Omental fat pad (tissue), 4 donors: ENCODE measurements around the gene HS6ST2. TPM values are rescaled to one million over a fixed set of nuclear protein-coding genes. Genes with fewer than 3 reads are reported as not detected.

Source experiments
- ATAC-seq: fragments of 150-250 bp; one replicate; pipeline ENCODE4 v1.9.1; 2016; ENCODE audit warnings: mild to moderate bottlenecking, moderate library complexity; ENCODE audit not compliant: low FRiP score
- DNase-seq: peaks from one replicate; pipeline ENCODE4 v3.0.0-alpha.2; 2019; ENCODE audit warnings: low spot score
- total RNA-seq, 4 donors: library from RNA; depleted of rRNA; stranded (reverse); fragments of >200 nt; gene quantifications; one replicate each; pipeline ENCODE4 v1.1.0, GENCODE V29; 2016
- TF ChIP-seq, protein P1 (sequence below), 3 donors: fragments of 450-650 bp; IDR thresholded peaks; one replicate each; pipeline ENCODE4 v1.5.1; 2016 to 2017; ENCODE audit warnings: antibody characterized with exemption in 3 of 3, mild to moderate bottlenecking in 3 of 3, moderate library complexity in 2 of 3

The HS6ST2 gene
- total RNA-seq, 4 donors from 2014 or later = 0.13 to 1.1 (median 0.46) TPM; not detected in 1

DNA sequence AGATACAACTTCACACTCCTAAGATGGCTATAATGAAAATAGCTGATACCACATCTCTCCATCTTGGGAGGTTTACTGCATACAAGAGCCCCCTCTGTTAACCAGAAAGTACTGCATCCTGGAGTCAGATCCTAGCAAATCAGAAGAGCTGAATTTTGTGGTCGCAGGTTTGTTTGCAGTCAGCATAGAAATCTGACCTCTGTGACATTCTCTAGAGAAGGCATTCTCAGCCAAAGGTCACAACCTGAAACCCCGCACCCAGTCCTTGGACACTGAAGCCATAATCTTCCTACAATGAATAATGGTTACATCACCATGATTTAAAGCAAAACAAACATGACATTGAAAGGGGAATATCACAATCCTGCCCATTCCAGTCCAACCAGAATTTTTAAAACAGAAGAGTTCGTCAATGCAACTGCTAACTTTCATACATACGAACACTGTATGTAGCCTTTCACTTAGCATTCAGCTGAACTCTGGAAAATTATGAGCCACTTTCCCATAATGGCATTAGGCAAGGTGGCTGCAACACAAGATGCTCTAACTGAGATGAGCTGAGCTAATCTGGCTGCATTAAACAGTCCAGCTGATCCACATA, 17.6 kb downstream of the HS6ST2 start:
- ATAC-seq (no peak), DNase-seq (no peak)
- TF ChIP-seq, protein P1, sequence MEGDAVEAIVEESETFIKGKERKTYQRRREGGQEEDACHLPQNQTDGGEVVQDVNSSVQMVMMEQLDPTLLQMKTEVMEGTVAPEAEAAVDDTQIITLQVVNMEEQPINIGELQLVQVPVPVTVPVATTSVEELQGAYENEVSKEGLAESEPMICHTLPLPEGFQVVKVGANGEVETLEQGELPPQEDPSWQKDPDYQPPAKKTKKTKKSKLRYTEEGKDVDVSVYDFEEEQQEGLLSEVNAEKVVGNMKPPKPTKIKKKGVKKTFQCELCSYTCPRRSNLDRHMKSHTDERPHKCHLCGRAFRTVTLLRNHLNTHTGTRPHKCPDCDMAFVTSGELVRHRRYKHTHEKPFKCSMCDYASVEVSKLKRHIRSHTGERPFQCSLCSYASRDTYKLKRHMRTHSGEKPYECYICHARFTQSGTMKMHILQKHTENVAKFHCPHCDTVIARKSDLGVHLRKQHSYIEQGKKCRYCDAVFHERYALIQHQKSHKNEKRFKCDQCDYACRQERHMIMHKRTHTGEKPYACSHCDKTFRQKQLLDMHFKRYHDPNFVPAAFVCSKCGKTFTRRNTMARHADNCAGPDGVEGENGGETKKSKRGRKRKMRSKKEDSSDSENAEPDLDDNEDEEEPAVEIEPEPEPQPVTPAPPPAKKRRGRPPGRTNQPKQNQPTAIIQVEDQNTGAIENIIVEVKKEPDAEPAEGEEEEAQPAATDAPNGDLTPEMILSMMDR (IDR thresholded peaks at IDR 0.05) = no peak

DNA sequence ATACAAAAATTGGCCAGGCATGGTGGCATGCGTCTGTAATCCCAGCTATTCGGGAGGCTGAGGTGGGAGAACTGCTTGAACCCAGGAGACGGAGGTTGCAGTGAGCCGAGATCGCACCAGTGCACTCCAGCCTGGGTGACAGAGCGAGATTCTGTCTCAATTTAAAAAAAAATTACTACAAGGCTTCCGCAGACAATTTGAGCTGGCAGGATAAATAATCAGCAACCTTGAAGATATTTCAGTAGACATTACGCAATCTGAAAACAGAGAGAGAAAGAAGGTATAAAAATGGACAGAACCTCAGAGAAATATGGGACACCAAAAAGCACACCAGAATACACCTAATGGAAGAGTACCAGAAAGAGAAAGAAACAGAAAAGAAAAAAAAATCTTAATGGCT, 25.3 kb downstream of the HS6ST2 start:
- ATAC-seq (no peak), DNase-seq (no peak)
- TF ChIP-seq, protein P1 (IDR thresholded peaks at IDR 0.05) = no peak

DNA sequence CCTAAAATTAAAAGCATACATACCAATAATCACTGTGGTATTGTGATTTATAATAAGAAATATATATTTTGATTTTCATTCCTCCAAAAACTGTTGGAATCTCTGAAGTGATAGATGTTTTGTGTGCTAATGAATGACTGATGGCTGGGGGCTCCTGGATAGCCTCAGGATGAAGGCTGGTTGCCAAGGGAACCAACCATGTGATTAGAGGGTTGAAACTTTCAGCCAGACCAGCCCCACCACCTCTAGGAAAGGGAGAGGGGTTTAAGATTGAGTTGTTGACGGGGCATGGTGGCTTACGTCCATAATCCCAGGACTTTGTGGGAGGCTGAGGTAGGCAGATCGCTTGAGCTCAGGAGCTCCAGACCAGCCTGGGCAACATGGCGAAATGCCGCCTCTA, 34.0 kb downstream of the HS6ST2 start:
- TF ChIP-seq, protein P1 (IDR thresholded peaks at IDR 0.05) = no peak
- ATAC-seq (no peak), DNase-seq (no peak)

DNA sequence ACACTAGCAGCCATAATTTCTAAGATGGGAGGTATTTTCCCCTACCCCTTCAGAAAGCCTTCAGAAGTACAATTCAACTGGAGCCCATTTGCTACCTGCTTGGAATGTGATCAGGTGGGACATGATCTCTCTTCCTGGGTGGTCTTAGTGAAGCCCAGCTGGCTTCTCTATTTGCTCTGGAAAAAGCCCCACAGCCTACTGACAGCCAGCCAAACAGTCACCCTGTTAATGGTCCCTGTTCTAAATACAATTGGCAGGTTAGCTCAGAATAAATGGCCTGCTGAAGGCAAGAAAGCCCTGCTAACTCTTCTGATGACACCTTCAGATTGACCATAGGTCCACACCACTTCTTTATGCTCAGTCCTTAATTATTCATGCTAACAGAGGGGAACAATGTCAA, 39.9 kb downstream of the HS6ST2 start:
- ATAC-seq = no peak
- TF ChIP-seq, protein P1 (IDR thresholded peaks at IDR 0.05) = no peak

DNA sequence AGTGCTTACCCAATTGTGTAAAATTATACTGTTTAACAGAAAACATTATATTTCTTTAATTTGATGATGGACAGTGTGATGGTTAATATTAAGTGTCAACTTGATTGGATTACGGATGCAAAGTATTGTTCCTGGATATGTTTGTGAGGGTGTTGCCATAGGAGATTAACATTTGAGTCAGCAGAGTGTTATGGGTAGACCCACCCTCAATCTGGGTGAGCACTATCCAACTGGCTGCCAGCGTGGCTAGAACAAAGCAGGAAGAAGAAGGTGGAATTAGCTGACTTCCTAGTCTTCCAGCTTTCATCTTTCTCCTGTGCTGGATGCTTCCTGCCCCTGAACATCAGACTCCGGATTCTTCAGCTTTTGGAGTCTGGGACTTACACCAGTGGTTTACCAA, 42.1 kb downstream of the HS6ST2 start:
- no peak for ATAC-seq
- no peak for DNase-seq
- TF ChIP-seq, protein P1 (IDR thresholded peaks at IDR 0.05) = no peak

More for the DNA sequence above, 39.9 kb downstream of the HS6ST2 start:
- DNase-seq = no peak

DNA sequence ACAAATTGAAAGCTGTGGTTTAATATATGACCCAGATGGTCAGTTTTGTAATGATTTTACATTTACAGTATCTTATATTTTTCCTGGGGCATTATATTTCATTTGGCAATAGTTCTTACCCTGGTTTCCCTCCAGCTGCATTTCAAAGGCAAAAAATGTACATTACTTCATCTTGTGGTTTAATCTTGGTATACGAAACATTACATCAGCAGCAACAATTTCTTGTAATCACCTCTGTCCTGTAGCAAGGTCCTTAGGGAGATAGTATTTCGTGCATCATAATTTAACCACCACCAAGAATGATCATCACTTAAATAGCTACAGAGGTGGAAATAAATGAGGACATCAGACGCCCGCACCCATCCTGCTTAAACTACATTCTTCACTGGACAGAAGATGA, 48.8 kb downstream of the HS6ST2 start:
- ATAC-seq = no peak
- TF ChIP-seq, protein P1 (IDR thresholded peaks at IDR 0.05) = no peak
- no peak for DNase-seq

DNA sequence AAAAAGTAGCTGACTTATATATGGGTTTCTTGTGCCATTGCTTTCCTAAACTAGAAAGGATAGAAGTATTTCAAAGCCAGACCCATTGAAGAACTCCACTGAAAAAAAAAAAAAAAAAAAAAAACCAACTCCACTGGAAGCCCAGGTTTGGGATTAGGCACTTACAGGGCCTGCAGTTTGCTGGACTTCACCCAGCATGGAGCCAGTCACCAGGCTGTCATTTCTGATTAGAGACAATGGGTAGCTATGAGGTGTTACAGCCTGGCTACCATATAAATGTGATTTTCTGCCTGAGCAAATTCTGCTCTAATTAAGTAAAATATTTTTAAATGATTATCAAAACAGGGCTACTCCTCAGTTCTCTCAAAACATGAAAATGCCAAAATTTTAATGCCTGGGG, 49.5 kb downstream of the HS6ST2 start:
- DNase-seq (no peak), ATAC-seq (no peak)

More for the DNA sequence above, 49.5 kb downstream of the HS6ST2 start:
- TF ChIP-seq, protein P1 (IDR thresholded peaks at IDR 0.05) = no peak
